Duodenal mucosa (tissue), 2 donors: ENCODE results near the gene ECHDC1.

Experiments
- H3K27ac ChIP-seq: one replicate; pipeline ENCODE4 v1.7.0; 2013; ENCODE audit warnings: low read depth, low read length
- H3K27me3 ChIP-seq, 2 donors: one replicate each; pipeline ENCODE4 v1.7.0; 2013; ENCODE audit warnings: low read length in 2 of 2, control low read depth in 1 of 2; ENCODE audit not compliant: insufficient read depth in 2 of 2, control insufficient read depth in 1 of 2
- H3K36me3 ChIP-seq, 2 donors: one replicate each; pipeline ENCODE4 v1.7.0; 2013; ENCODE audit warnings: low read length in 2 of 2, control low read depth in 1 of 2; ENCODE audit not compliant: insufficient read depth in 2 of 2, control insufficient read depth in 1 of 2
- H3K4me1 ChIP-seq, 2 donors: one replicate each; pipeline ENCODE4 v1.7.0; 2013; ENCODE audit warnings: low read length in 2 of 2, control low read depth in 1 of 2; ENCODE audit not compliant: insufficient read depth in 2 of 2, control insufficient read depth in 1 of 2
- H3K4me3 ChIP-seq, 2 donors: one replicate each; pipeline ENCODE4 v1.7.0; 2013; ENCODE audit warnings: low read length in 2 of 2, low read depth in 1 of 2
- H3K9ac ChIP-seq, 2 donors: one replicate each; pipeline ENCODE4 v1.7.0; 2013; ENCODE audit warnings: low read length in 2 of 2, low read depth in 1 of 2
- H3K9me3 ChIP-seq, 2 donors: one replicate each; pipeline ENCODE4 v1.7.0; 2013; ENCODE audit warnings: low read length in 2 of 2, control low read depth in 1 of 2; ENCODE audit not compliant: control insufficient read depth in 1 of 2

Gene ECHDC1

GRCh38 chr6:127376685-127377084, 33.3 kb upstream of the ECHDC1 start:
- Histone ChIP-seq H3K36me3 (no peaks in the 10 kb centered on the region), H3K9me3 (no peaks in the 10 kb centered on the region), H3K27me3 (no peaks in the 10 kb centered on the region), H3K4me3 (no peak overlapping the region), H3K9ac (no peak overlapping the region), H3K4me1 (no peaks in the 10 kb centered on the region), H3K27ac (no peak overlapping the region)

- H3K27ac ChIP-seq, result no peak overlapping the region
- no peaks in the 10 kb centered on the region for H3K36me3 ChIP-seq
- H3K4me1 ChIP-seq, result no peaks in the 10 kb centered on the region
- H3K9me3 ChIP-seq, result no peaks in the 10 kb centered on the region
- no peak overlapping the region for H3K9ac ChIP-seq
- H3K4me3 ChIP-seq, result no peak overlapping the region
- no peaks in the 10 kb centered on the region for H3K27me3 ChIP-seq
Observed at GRCh38 chr6:127367023-127367375, 23.6 kb upstream of the ECHDC1 start.

GRCh38 chr6:127366282-127367022, 23.0 kb upstream of the ECHDC1 start:
- H3K36me3 ChIP-seq, result no peaks in the 10 kb centered on the region
- no peak overlapping the region for H3K27ac ChIP-seq
- no peak overlapping the region for H3K4me3 ChIP-seq

GRCh38 chr6:127365874-127366273, 22.5 kb upstream of the ECHDC1 start:
- H3K36me3 ChIP-seq, result no peaks in the 10 kb centered on the region
- no peaks in the 10 kb centered on the region for H3K9me3 ChIP-seq
- no peak overlapping the region for H3K4me3 ChIP-seq
- H3K27ac ChIP-seq, result no peak overlapping the region
- no peak overlapping the region for H3K9ac ChIP-seq
- no peaks in the 10 kb centered on the region for H3K4me1 ChIP-seq
- H3K27me3 ChIP-seq, result no peaks in the 10 kb centered on the region

More at GRCh38 chr6:127366282-127367022, 23.0 kb upstream of the ECHDC1 start:
- Histone ChIP-seq H3K9me3 (no peaks in the 10 kb centered on the region), H3K27me3 (no peaks in the 10 kb centered on the region), H3K9ac (no peak overlapping the region), H3K4me1 (no peaks in the 10 kb centered on the region)

- Histone ChIP-seq H3K9me3 (peaks cover 0 to 4% of the 10 kb centered on the region in 2 donors), H3K27ac (no peak overlapping the region), H3K4me3 (no peak overlapping the region), H3K4me1 (no peaks in the 10 kb centered on the region), H3K9ac (no peak overlapping the region), H3K36me3 (no peaks in the 10 kb centered on the region), H3K27me3 (no peaks in the 10 kb centered on the region)
Observed at GRCh38 chr6:127352524-127352923, 9.1 kb upstream of the ECHDC1 start.

- Histone ChIP-seq H3K27me3 (no peaks in the 10 kb centered on the region), H3K9me3 (peaks cover 0 to 2% of the 10 kb centered on the region in 2 donors), H3K36me3 (no peaks in the 10 kb centered on the region), H3K27ac (no peak overlapping the region), H3K4me1 (no peaks in the 10 kb centered on the region), H3K4me3 (no peak overlapping the region), H3K9ac (no peak overlapping the region)
Observed at GRCh38 chr6:127349980-127350379, 6.6 kb upstream of the ECHDC1 start.

- no peaks in the 10 kb centered on the region for H3K9me3 ChIP-seq
- no peak overlapping the region for H3K4me3 ChIP-seq
- no peak overlapping the region for H3K27ac ChIP-seq
Observed at GRCh38 chr6:127348028-127348661, 4.7 kb upstream of the ECHDC1 start.

GRCh38 chr6:127347178-127347577, 3.8 kb upstream of the ECHDC1 start:
- Histone ChIP-seq H3K4me3 (no peak overlapping the region), H3K27ac (no peak overlapping the region), H3K9ac (no peak overlapping the region), H3K4me1 (peaks cover 10 to 11% of the 10 kb centered on the region in 2 donors), H3K36me3 (no peaks in the 10 kb centered on the region), H3K9me3 (no peaks in the 10 kb centered on the region), H3K27me3 (no peaks in the 10 kb centered on the region)

More at GRCh38 chr6:127348028-127348661, 4.7 kb upstream of the ECHDC1 start:
- Histone ChIP-seq H3K9ac (no peak overlapping the region), H3K36me3 (no peaks in the 10 kb centered on the region), H3K27me3 (no peaks in the 10 kb centered on the region), H3K4me1 (peaks cover 5% of the 10 kb centered on the region in 2 donors)

- H3K4me3 ChIP-seq, result no peak overlapping the region
- H3K9ac ChIP-seq, result no peak overlapping the region
- H3K4me1 ChIP-seq, result peaks cover 24 to 25% of the 10 kb centered on the region in 2 donors
- H3K27me3 ChIP-seq, result no peaks in the 10 kb centered on the region
- H3K27ac ChIP-seq, result no peak overlapping the region
- no peaks in the 10 kb centered on the region for H3K36me3 ChIP-seq
- H3K9me3 ChIP-seq, result no peaks in the 10 kb centered on the region
Observed at GRCh38 chr6:127345521-127345920, 2.1 kb upstream of the ECHDC1 start.

GRCh38 chr6:127343809-127344659, 625 bp upstream of the ECHDC1 start:
- Histone ChIP-seq H3K4me3 (peak overlapping the region; percentile 88 to 97), H3K9ac (peak overlapping the region; percentile 85 to 90), H3K27me3 (no peaks in the 10 kb centered on the region), H3K27ac (peak overlapping the region; percentile 70), H3K36me3 (no peaks in the 10 kb centered on the region), H3K9me3 (no peaks in the 10 kb centered on the region), H3K4me1 (peaks cover 26 to 32% of the 10 kb centered on the region in 2 donors)
